ENCODE results near the gene B3GAT1. TPM values are rescaled to one million over a fixed set of nuclear protein-coding genes. Genes with fewer than 3 reads are reported as not detected.

B3GAT1 gene
- total RNA-seq, 2 donors from 2014 or later = 0.71 TPM; not detected in 1

DNA sequence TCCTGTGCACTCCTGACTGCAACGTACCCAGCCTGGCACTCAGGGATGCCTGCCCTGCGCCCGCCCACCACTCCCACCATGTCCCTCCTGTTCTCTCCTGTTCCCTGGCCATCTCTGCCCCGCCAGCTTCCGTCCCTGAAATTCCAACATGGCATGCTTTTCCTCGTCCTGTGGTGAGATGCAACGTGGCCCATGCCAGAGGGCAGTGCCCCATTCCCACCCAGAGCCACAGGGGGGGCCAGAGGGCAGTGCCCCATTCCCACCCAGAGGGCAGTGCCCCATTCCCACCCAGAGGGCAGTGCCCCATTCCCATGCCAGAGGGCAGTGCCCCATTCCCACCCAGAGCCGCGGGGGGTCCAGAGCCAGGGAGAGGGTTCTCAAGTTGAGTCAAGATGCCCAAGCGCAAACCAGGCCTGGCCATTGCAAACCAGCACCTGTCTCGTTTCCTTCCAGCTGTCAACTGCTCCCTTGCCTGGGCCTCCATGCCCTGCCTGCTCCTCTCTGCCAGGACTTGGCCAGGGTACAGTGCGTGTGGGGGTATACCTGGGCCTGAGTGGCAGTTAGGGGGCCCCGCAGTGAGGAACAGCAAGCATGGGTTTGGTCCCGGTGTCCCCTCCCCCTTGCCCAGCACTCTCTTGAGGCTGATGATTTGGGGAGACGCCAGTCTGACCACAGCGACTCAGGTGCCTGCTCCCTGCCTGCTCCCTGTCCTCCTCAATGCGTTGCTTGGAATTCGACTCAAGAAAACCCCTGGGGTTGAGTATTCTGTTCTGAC is 14.6 kb downstream of the B3GAT1 start:
- Histone ChIP-seq H3K27me3 (replicated peaks; ENCODE audit: insufficient read depth) (peaks cover 3% of the 10 kb centered on the region), H3K4me3 (no peak overlapping the region), H3K4me1 (ENCODE audit: control insufficient read depth in 1 of 2, low read depth in 2 of 2) (peaks cover 0 to 12% of the 10 kb centered on the region in 2 donors), H3K36me3 (no peaks in the 10 kb centered on the region), H3K9me3 (no peaks in the 10 kb centered on the region), H3K27ac (no peak overlapping the region)
- DNase-seq (ENCODE audit: low spot score) = no peak
- TF ChIP-seq, protein P1, sequence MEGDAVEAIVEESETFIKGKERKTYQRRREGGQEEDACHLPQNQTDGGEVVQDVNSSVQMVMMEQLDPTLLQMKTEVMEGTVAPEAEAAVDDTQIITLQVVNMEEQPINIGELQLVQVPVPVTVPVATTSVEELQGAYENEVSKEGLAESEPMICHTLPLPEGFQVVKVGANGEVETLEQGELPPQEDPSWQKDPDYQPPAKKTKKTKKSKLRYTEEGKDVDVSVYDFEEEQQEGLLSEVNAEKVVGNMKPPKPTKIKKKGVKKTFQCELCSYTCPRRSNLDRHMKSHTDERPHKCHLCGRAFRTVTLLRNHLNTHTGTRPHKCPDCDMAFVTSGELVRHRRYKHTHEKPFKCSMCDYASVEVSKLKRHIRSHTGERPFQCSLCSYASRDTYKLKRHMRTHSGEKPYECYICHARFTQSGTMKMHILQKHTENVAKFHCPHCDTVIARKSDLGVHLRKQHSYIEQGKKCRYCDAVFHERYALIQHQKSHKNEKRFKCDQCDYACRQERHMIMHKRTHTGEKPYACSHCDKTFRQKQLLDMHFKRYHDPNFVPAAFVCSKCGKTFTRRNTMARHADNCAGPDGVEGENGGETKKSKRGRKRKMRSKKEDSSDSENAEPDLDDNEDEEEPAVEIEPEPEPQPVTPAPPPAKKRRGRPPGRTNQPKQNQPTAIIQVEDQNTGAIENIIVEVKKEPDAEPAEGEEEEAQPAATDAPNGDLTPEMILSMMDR (IDR thresholded peaks at IDR 0.05) = no peak
- ATAC-seq (ENCODE audit: insufficient number of reproducible peaks, low FRiP score, low read depth) = no peak

DNA sequence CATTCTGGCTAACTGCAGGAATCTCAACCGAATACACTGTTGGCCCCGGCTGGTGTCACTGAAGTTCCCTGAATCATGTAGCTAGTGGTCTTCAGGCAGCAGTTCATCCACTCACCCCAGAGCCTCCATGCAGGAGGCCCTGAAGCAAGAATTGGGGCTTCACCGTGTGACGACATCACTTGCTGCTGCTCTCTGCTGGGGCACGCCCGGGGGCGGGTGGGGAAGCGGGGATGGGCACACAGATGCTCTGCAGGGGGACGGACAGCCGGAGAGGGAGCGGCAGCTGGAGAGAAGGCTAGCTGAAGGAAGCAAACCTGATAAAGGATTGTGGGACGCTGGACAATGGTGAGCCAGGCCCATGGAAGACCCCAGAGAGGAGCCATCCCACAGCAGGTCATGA is 17.0 kb downstream of the B3GAT1 start:
- Histone ChIP-seq H3K27ac (no peak overlapping the region), H3K27me3 (replicated peaks; ENCODE audit: insufficient read depth) (no peaks in the 10 kb centered on the region), H3K4me3 (no peak overlapping the region), H3K9me3 (no peaks in the 10 kb centered on the region), H3K4me1 (ENCODE audit: control insufficient read depth in 1 of 2, low read depth in 2 of 2) (peaks cover 0 to 12% of the 10 kb centered on the region in 2 donors), H3K36me3 (no peaks in the 10 kb centered on the region)
- ATAC-seq (ENCODE audit: insufficient number of reproducible peaks, low FRiP score, low read depth) (no peak), DNase-seq (ENCODE audit: low spot score) (no peak)
- TF ChIP-seq, protein P1 (IDR thresholded peaks at IDR 0.05) = no peak

DNA sequence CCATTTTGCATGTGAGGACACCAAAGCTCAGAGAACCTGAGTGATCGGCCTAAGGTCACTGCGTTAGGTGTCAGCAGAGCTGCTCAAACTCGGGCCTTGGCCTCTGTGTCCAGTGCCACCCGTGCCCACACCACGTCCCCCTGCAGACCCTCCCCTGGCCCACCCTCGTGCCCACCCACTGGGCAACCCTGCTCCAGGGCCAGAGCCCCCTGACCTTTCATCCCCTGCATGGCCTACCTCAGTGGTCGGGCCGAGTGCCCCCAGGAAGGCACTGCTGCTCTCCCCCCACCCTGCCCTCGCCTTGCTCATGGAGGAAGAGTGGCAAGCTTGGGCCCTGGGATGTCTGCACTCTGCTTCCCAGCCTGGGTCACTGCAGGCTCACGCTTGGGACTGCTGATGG is 17.7 kb downstream of the B3GAT1 start:
- no peaks in the 10 kb centered on the region for H3K27me3 ChIP-seq (replicated peaks; ENCODE audit: insufficient read depth)
- ATAC-seq (ENCODE audit: insufficient number of reproducible peaks, low FRiP score, low read depth) = no peak

DNA sequence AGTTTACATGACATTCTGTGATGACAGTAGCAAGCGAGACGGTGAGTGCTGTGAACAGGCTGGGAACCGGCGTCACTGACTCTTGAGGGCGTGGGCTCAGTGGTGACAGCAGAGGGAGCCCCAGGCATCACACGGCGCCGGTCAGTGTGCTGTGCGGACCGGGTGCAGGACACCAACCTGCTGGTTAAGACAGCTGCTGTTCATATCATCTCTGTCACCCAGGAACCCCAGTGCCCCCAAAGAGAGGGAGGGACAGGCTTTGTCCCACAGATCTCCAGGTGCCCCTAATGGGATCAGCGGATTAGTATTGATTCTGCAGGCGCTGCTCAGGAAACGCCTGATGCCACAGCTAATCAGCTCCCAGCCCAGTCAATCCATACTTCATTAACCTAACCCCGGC is 18.4 kb downstream of the B3GAT1 start:
- H3K4me1 ChIP-seq (ENCODE audit: control insufficient read depth in 1 of 2, low read depth in 2 of 2) = peaks cover 0 to 12% of the 10 kb centered on the region in 2 donors
- H3K4me3 ChIP-seq = no peak overlapping the region
- H3K27me3 ChIP-seq (replicated peaks; ENCODE audit: insufficient read depth) = no peaks in the 10 kb centered on the region
- no peak overlapping the region for H3K27ac ChIP-seq
- no peak for DNase-seq (ENCODE audit: low spot score)
- TF ChIP-seq, protein P1 (IDR thresholded peaks at IDR 0.05) = no peak
- no peaks in the 10 kb centered on the region for H3K36me3 ChIP-seq
- ATAC-seq (ENCODE audit: insufficient number of reproducible peaks, low FRiP score, low read depth) = no peak
- no peaks in the 10 kb centered on the region for H3K9me3 ChIP-seq

More for the DNA sequence above, 17.7 kb downstream of the B3GAT1 start:
- Histone ChIP-seq H3K27ac (no peak overlapping the region), H3K9me3 (no peaks in the 10 kb centered on the region), H3K4me3 (no peak overlapping the region), H3K4me1 (ENCODE audit: control insufficient read depth in 1 of 2, low read depth in 2 of 2) (peaks cover 0 to 12% of the 10 kb centered on the region in 2 donors), H3K36me3 (no peaks in the 10 kb centered on the region)
- no peak for DNase-seq (ENCODE audit: low spot score)
- TF ChIP-seq, protein P1 (IDR thresholded peaks at IDR 0.05) = no peak

DNA sequence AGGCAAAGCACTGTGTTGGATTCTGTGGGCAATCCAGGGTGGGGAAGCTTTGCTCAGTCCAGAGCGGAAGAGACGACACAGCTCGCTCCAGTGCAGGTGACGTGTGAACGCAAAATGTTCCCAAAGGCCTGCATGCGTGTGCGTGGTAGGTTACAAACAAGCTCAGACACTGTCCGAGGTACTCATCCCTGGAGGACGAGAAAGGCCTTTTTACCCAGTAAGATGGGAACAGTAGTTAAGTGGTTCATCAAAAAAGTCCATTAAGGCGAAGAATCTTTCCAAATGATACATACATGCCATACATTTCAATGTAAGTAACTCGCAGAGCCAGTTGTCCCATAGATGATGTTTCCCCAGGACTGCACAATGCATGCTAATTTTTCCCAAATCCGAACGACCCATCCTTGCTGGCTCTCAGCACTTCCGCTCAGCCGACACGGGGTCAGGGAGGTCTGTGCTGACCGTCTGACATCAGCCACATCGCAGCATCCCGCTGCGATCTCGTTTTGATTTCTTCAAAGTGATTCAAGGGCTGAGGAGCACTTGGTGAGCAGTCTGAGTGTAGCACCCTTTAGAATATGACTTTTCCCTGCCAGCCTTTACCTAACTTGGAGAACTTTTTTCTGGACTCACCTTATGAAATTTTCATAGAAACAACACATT is 19.0 kb downstream of the B3GAT1 start:
- TF ChIP-seq, protein P1 (IDR thresholded peaks at IDR 0.05) = no peak
- no peaks in the 10 kb centered on the region for H3K27me3 ChIP-seq (replicated peaks; ENCODE audit: insufficient read depth)
- ATAC-seq (ENCODE audit: insufficient number of reproducible peaks, low FRiP score, low read depth) = no peak

More for the DNA sequence above, 19.0 kb downstream of the B3GAT1 start:
- Histone ChIP-seq H3K4me3 (no peak overlapping the region), H3K27ac (no peak overlapping the region), H3K4me1 (ENCODE audit: control insufficient read depth in 1 of 2, low read depth in 2 of 2) (peaks cover 0 to 12% of the 10 kb centered on the region in 2 donors), H3K9me3 (no peaks in the 10 kb centered on the region), H3K36me3 (no peaks in the 10 kb centered on the region)
- no peak for DNase-seq (ENCODE audit: low spot score)
